Measurements from ENCODE around the gene DCBLD1.

- TF ChIP-seq POLR2A (IDR thresholded peaks at IDR 0.05) = no peak
- no peak for TF ChIP-seq CTCF (IDR thresholded peaks at IDR 0.05)
- no peak for TF ChIP-seq POLR2AphosphoS5 (IDR thresholded peaks at IDR 0.05)
- no peak for TF ChIP-seq EP300 (IDR thresholded peaks at IDR 0.05)
Measured at GRCh38 chr6:117494283-117494682, 11.8 kb downstream of the DCBLD1 start.
